Right lobe of liver (tissue), 4 donors: Measurements from ENCODE around the gene CAPZB.

Source experiments
- CTCF ChIP-seq, 4 donors: fragments of 200-600 bp in 3 of 4; fragments of 450-650 bp in 1 of 4; IDR thresholded peaks; one replicate each; pipeline versions ENCODE4 v1.5.1 to v1.8.0; 2016 to 2022; ENCODE audit warnings: antibody characterized with exemption in 4 of 4, mild to moderate bottlenecking in 2 of 4
- POLR2A ChIP-seq: fragments of 450-650 bp; IDR thresholded peaks from one replicate; pipeline ENCODE4 v1.6.1; 2017; ENCODE audit warnings: antibody characterized with exemption, mild to moderate bottlenecking
- donor health status: DM: no; HTN: no; CAD: no.
- donor health status: DM: no; HTN: no; CAD: no.
- donor health status: DM: no; HTN: yes; CAD: no.

DNA sequence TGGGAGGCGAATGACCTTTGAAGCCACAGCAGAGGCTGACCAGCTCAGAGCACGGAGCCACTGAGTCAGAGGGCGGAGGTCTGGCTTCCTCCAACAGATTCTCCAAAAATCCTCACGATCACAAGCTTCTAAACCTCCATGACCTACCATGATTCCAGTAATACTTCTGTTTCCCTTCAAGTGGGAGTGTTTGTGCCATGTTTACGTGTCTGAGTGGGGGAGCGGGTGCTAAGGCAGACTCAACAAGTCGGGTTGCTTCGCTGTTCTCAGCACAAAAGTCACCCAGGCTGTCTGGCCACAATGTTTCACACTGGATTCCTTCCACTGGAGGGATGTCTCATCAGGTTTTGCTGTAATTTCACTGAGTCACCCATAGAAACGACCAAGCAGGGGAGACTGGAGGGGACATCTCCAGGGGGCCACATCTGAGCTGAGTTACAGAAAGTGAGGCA is 87.0 kb downstream of the CAPZB start:
- no peak for TF ChIP-seq CTCF (IDR thresholded peaks at IDR 0.05)
- no peak for TF ChIP-seq POLR2A
